Natural killer cell (primary cell): ENCODE data around the gene ATP11A. TPM values are rescaled to one million over a fixed set of nuclear protein-coding genes. Genes with fewer than 3 reads are reported as not detected.

ENCODE experiments used
- ATAC-seq, 3 donors: fragments of 150-1000 bp in 2 of 3; fragments of 200-7000 bp in 1 of 3; cut with Tn5 transposase; 1 replicate in 1 of 3; 2 replicates in 2 of 3; pipeline ENCODE4 v1.10.0; 2021; ENCODE audit warnings: mild to moderate bottlenecking in 2 of 3, moderate library complexity in 2 of 3
- DNase-seq, 2 donors: peaks; one replicate each; pipeline versions ENCODE4 v3.0.0 to v3.0.0-alpha.2; 2013 to 2021; ENCODE audit warnings: mixed read lengths in 1 of 2
- H3K27ac ChIP-seq: one replicate; pipeline ENCODE4 v1.5.1; 2013; ENCODE audit warnings: mild to moderate bottlenecking, low read length
- H3K27me3 ChIP-seq: one replicate; pipeline ENCODE4 v1.6.1; 2013; ENCODE audit warnings: low read length; ENCODE audit not compliant: control insufficient read depth, insufficient read depth
- H3K36me3 ChIP-seq: one replicate; pipeline ENCODE4 v1.6.1; 2013; ENCODE audit warnings: low read length; ENCODE audit not compliant: control insufficient read depth, insufficient read depth
- H3K4me1 ChIP-seq: one replicate; pipeline ENCODE4 v1.6.1; 2013; ENCODE audit warnings: low read length; ENCODE audit not compliant: control insufficient read depth, insufficient read depth
- H3K4me3 ChIP-seq: one replicate; pipeline ENCODE4 v1.5.1; 2013; ENCODE audit warnings: low read length
- H3K9me3 ChIP-seq: one replicate; pipeline ENCODE4 v1.6.1; 2013; ENCODE audit warnings: low read length; ENCODE audit not compliant: control insufficient read depth, insufficient read depth
- H3K27ac Mint-ChIP-seq, 2 donors: one replicate each; pipeline ENCODE4 v1.8.0; 2022; ENCODE audit warnings: mild to moderate bottlenecking in 2 of 2, mixed read lengths in 2 of 2, moderate library complexity in 1 of 2
- H3K27me3 Mint-ChIP-seq, 2 donors: one replicate each; pipeline ENCODE4 v1.8.0; 2022; ENCODE audit warnings: low read depth in 2 of 2, mixed read lengths in 2 of 2
- H3K36me3 Mint-ChIP-seq: one replicate; pipeline ENCODE4 v1.8.0; 2022; ENCODE audit warnings: mixed read lengths
- H3K4me1 Mint-ChIP-seq, 2 donors: one replicate each; pipeline ENCODE4 v1.8.0; 2022; ENCODE audit warnings: mixed read lengths in 2 of 2
- H3K4me3 Mint-ChIP-seq: one replicate; pipeline ENCODE4 v1.8.0; 2022; ENCODE audit warnings: mild to moderate bottlenecking, moderate library complexity, mixed read lengths
- H3K9me3 Mint-ChIP-seq, 2 donors: one replicate each; pipeline ENCODE4 v1.8.0; 2022; ENCODE audit warnings: mixed read lengths in 2 of 2
- CTCF ChIP-seq: fragments of 200-600 bp; IDR thresholded peaks from one replicate; pipeline ENCODE4 v1.8.0; 2022; ENCODE audit warnings: antibody characterized with exemption
- WGBS: methylation state at CpG from one replicate; pipeline ENCODE4 v1.1.7; 2013; ENCODE audit warnings: missing lambda C conversion rate; ENCODE audit not compliant: insufficient coverage; 5-methylcytosine and 5-hydroxymethylcytosine counted together
- intact Hi-C: fragments of 100-400 bp; cut with micrococcal nuclease; formaldehyde crosslinking; loops from one replicate; pipeline ENCODE4 v1.14.2; 2022
- total RNA-seq, 4 donors: library from RNA; stranded (reverse); fragments of 120-200 nt in 1 of 4; gene quantifications; one replicate each; pipeline versions ENCODE4 v1.2.3 to v1.2.4, GENCODE V29; 2013 to 2022

The ATP11A gene
- total RNA-seq, 3 donors from 2014 or later (not counting 1 experiment from before 2014, with no cell fraction given), result 47.1 to 68.6 (median 50.7) TPM

- no peaks in the 10 kb centered on the region for H3K9me3 Mint-ChIP-seq
- peaks cover 9% of the 10 kb centered on the region in 2 donors for H3K4me1 Mint-ChIP-seq
- DNase-seq, result no peak
- intact Hi-C loops, result no loop called here
- H3K4me3 Mint-ChIP-seq, result no peak overlapping the region
- Histone ChIP-seq H3K9me3 (no peaks in the 10 kb centered on the region), H3K36me3 (peaks cover 28% of the 10 kb centered on the region), H3K27ac (no peak overlapping the region), H3K4me3 (no peak overlapping the region), H3K27me3 (no peaks in the 10 kb centered on the region), H3K4me1 (no peaks in the 10 kb centered on the region)
- no peaks in the 10 kb centered on the region for H3K27me3 Mint-ChIP-seq
- no peak for ATAC-seq
- over 99% methylated on average over 25 of the region's 25 CpGs for WGBS
- no peak for TF ChIP-seq CTCF
- no peak overlapping the region for H3K27ac Mint-ChIP-seq
- peaks cover 9% of the 10 kb centered on the region for H3K36me3 Mint-ChIP-seq
These were observed 164.5 kb downstream of the ATP11A start for GRCh38 chr13:112854321-112854720.

GRCh38 chr13:112855859-112856258 is 166.0 kb downstream of the ATP11A start:
- Mint-ChIP-seq H3K36me3 (peaks cover 4% of the 10 kb centered on the region), H3K4me1 (no peaks in the 10 kb centered on the region), H3K4me3 (no peak overlapping the region), H3K27ac (no peak overlapping the region), H3K27me3 (no peaks in the 10 kb centered on the region), H3K9me3 (no peaks in the 10 kb centered on the region)
- Histone ChIP-seq H3K4me3 (no peak overlapping the region), H3K27me3 (no peaks in the 10 kb centered on the region), H3K4me1 (no peaks in the 10 kb centered on the region), H3K9me3 (no peaks in the 10 kb centered on the region), H3K27ac (no peak overlapping the region), H3K36me3 (peaks cover 28% of the 10 kb centered on the region)
- DNase-seq (no peak), ATAC-seq (no peak)
- no peak for TF ChIP-seq CTCF
- intact Hi-C loops, result no loop called here
- WGBS, result over 99% methylated on average over 21 of the region's 21 CpGs

- H3K4me3 Mint-ChIP-seq, result no peak overlapping the region
- no peak overlapping the region for H3K4me3 ChIP-seq
- no peak for TF ChIP-seq CTCF
- H3K9me3 ChIP-seq, result no peaks in the 10 kb centered on the region
- no peaks in the 10 kb centered on the region for H3K27me3 Mint-ChIP-seq
- H3K4me1 Mint-ChIP-seq, result no peaks in the 10 kb centered on the region
- no peaks in the 10 kb centered on the region for H3K4me1 ChIP-seq
- H3K27ac ChIP-seq, result no peak overlapping the region
- intact Hi-C loops, result no loop called here
- no peaks in the 10 kb centered on the region for H3K9me3 Mint-ChIP-seq
- H3K36me3 ChIP-seq, result peaks cover 26% of the 10 kb centered on the region
- no peaks in the 10 kb centered on the region for H3K36me3 Mint-ChIP-seq
- DNase-seq, result no peak
- ATAC-seq, result no peak
- 95% methylated on average over 20 of the region's 20 CpGs for WGBS
- H3K27me3 ChIP-seq, result no peaks in the 10 kb centered on the region
- no peak overlapping the region for H3K27ac Mint-ChIP-seq
These were observed 168.2 kb downstream of the ATP11A start for GRCh38 chr13:112857914-112858490.

GRCh38 chr13:112859128-112859816 is 169.4 kb downstream of the ATP11A start:
- H3K4me1 Mint-ChIP-seq, result no peaks in the 10 kb centered on the region
- intact Hi-C loops, result no loop called here
- H3K4me3 Mint-ChIP-seq, result no peak overlapping the region
- WGBS, result 92% methylated on average over 22 of the region's 22 CpGs
- no peak for ATAC-seq
- H3K4me1 ChIP-seq, result no peaks in the 10 kb centered on the region
- no peaks in the 10 kb centered on the region for H3K36me3 Mint-ChIP-seq
- peaks cover 24% of the 10 kb centered on the region for H3K36me3 ChIP-seq
- TF ChIP-seq CTCF, result no peak
- no peak overlapping the region for H3K27ac ChIP-seq
- no peak overlapping the region for H3K4me3 ChIP-seq
- no peak overlapping the region for H3K27ac Mint-ChIP-seq
- H3K9me3 ChIP-seq, result no peaks in the 10 kb centered on the region
- H3K27me3 ChIP-seq, result no peaks in the 10 kb centered on the region
- no peaks in the 10 kb centered on the region for H3K27me3 Mint-ChIP-seq
- no peaks in the 10 kb centered on the region for H3K9me3 Mint-ChIP-seq
- no peak for DNase-seq
